K562 (cell line): ENCODE data around the gene MATCAP1. TPM values are rescaled to one million over a fixed set of nuclear protein-coding genes. Genes with fewer than 3 reads are reported as not detected.
A peak's percentile ranks its signal among the peaks of the same experiment; 100 is the strongest.

ENCODE experiments used
- ATAC-seq: fragments of 200-7000 bp; cut with Tn5 transposase; 3 replicates; pipeline ENCODE4 v1.9.1; 2020; ENCODE audit warnings: moderate library complexity
- BruUV-seq: library from RNA; stranded (reverse); fragments of 400-500 nt; replicated peaks from 2 replicates; lab custom pipeline; 2021; lab: Mats Ljungman, UMichigan
- CTCF ChIA-PET: fragments of 300-600 bp; formaldehyde crosslinking; extraction: SDS; loops from one replicate; lab custom pipeline; 2021; ENCODE audit warnings: low intra/inter-chr PET ratio; lab: Yijun Ruan, JAX
- POLR2A ChIA-PET: fragments of 300-600, 350-650 bp; sonication (Branson Sonifier 250); formaldehyde crosslinking; extraction: SDS; loops from one replicate; lab custom pipeline; 2021; ENCODE audit warnings: antibody characterized with exemption, inconsistent platforms; lab: Yijun Ruan, JAX
- DNase-seq, 4 experiments: peaks; one replicate each; pipeline versions ENCODE4 v3.0.0 to v3.0.0-alpha.2; 2011 to 2018; ENCODE audit warnings: low spot score in 3 of 4, mixed read lengths in 3 of 4; ENCODE audit errors: extremely low read depth in 1 of 4
- FAIRE-seq: peaks from 2 replicates; lab custom pipeline; 2011; peaks lifted over from hg19 to GRCh38; lab: Jason Lieb, UNC
- H2AFZ ChIP-seq: 2 replicates; pipeline ENCODE4 v1.6.0; 2011; ENCODE audit warnings: low read depth, low read length, control low read depth, inconsistent platforms
- H3K27ac ChIP-seq: fragments of 200-600 bp; 3 replicates; pipeline ENCODE4 v1.8.0; 2011; ENCODE audit warnings: low read depth, mild to moderate bottlenecking, control low read depth, inconsistent platforms, low read length, moderate library complexity, mixed read lengths; ENCODE audit errors: extremely low read depth
- H3K27me3 ChIP-seq, 2 experiments: fragments of 300-600 bp in 1 of 2; 2 replicates in 1 of 2; 3 replicates in 1 of 2; pipeline versions ENCODE4 v1.6.0 to v1.8.0; 2011; ENCODE audit warnings: inconsistent platforms in 2 of 2, low read length in 2 of 2, mild to moderate bottlenecking in 1 of 2, mixed read lengths in 1 of 2, moderate library complexity in 1 of 2; ENCODE audit not compliant: control insufficient read depth in 2 of 2, insufficient read depth in 2 of 2
- H3K36me3 ChIP-seq: fragments of 300-600 bp; 3 replicates; pipeline ENCODE4 v1.8.0; 2011; ENCODE audit warnings: mild to moderate bottlenecking, low read length, inconsistent platforms; ENCODE audit not compliant: control insufficient read depth, insufficient read depth
- H3K4me1 ChIP-seq, 2 experiments: fragments of 200-600 bp in 1 of 2; replicated peaks in 1 of 2; 2 replicates in 1 of 2; 3 replicates in 1 of 2; pipeline versions ENCODE4 v1.5.1 to v1.8.0; 2011; ENCODE audit warnings: inconsistent platforms in 2 of 2, low read length in 2 of 2, mild to moderate bottlenecking in 1 of 2, mixed read lengths in 1 of 2, moderate library complexity in 1 of 2; ENCODE audit not compliant: control insufficient read depth in 2 of 2, insufficient read depth in 2 of 2
- H3K4me2 ChIP-seq: 2 replicates; pipeline ENCODE4 v1.6.1; 2011; ENCODE audit warnings: low read length, control low read depth, inconsistent platforms, mixed read lengths; ENCODE audit not compliant: insufficient read depth
- H3K4me3 ChIP-seq: fragments of 200-600 bp; sonication (generic), shearing (Covaris generic); 2 replicates; pipeline ENCODE4 v1.5.1; 2016; ENCODE audit warnings: control low read depth, inconsistent platforms
- H3K79me2 ChIP-seq: fragments of 200-600 bp; 3 replicates; pipeline ENCODE4 v1.8.0; 2011; ENCODE audit warnings: low read length, inconsistent platforms; ENCODE audit not compliant: control insufficient read depth, insufficient read depth
- H3K9ac ChIP-seq, 2 experiments: 2 replicates each; pipeline versions ENCODE4 v1.6.0 to v1.6.1; 2011; ENCODE audit warnings: low read depth in 2 of 2, low read length in 2 of 2, control low read depth in 1 of 2, inconsistent platforms in 1 of 2, mild to moderate bottlenecking in 1 of 2, mixed read lengths in 1 of 2; ENCODE audit not compliant: insufficient read depth in 1 of 2
- H3K9me1 ChIP-seq: one replicate; pipeline ENCODE4 v1.6.0; 2011; ENCODE audit warnings: inconsistent platforms, mild to moderate bottlenecking, low read length, moderate library complexity; ENCODE audit not compliant: control insufficient read depth, insufficient read depth
- H3K9me3 ChIP-seq: replicated peaks from 2 replicates; pipeline ENCODE4 v1.5.1; 2011; ENCODE audit warnings: low read depth, low read length, inconsistent platforms; ENCODE audit not compliant: control insufficient read depth, insufficient read depth
- H4K20me1 ChIP-seq: replicated peaks from 2 replicates; pipeline ENCODE4 v1.6.1; 2011; ENCODE audit warnings: low read length, inconsistent platforms, mixed read lengths; ENCODE audit not compliant: control insufficient read depth, insufficient read depth
- CBX5 ChIP-seq: IDR thresholded peaks from 2 replicates; pipeline ENCODE4 v1.6.1; 2014; ENCODE audit warnings: low read depth, borderline replicate concordance
- CCNT2 ChIP-seq: IDR thresholded peaks from 2 replicates; pipeline ENCODE4 v1.6.1; 2011; ENCODE audit warnings: borderline replicate concordance, low read depth, mild to moderate bottlenecking, moderate library complexity, mixed read lengths, low read length; ENCODE audit not compliant: insufficient read length; ENCODE audit errors: extremely low read depth
- FOXA3 ChIP-seq, 2 experiments: fragments of 450-650 bp in 1 of 2; sonication (generic) in 1 of 2; formaldehyde crosslinking; IDR thresholded peaks in 1 of 2; conservative IDR thresholded peaks in 1 of 2; 2 replicates each; pipeline versions ENCODE4 v1.4.0 to v1.8.0; 2020 to 2022; ENCODE audit warnings: mild to moderate bottlenecking in 2 of 2, missing genetic modification reagents in 1 of 2
- FOXK2 ChIP-seq, 2 experiments: fragments of 450-650 bp; IDR thresholded peaks in 1 of 2; conservative IDR thresholded peaks in 1 of 2; 2 replicates each; pipeline ENCODE4 v1.6.1; 2016; ENCODE audit warnings: low read depth in 2 of 2, mild to moderate bottlenecking in 1 of 2
- IRF9 ChIP-seq: fragments of 450-650 bp; IDR thresholded peaks from 2 replicates; pipeline ENCODE4 v1.6.1; 2016; ENCODE audit warnings: missing biosample characterization, missing genetic modification characterization
- PCBP1 ChIP-seq: fragments of 200-400 bp; formaldehyde crosslinking; IDR thresholded peaks from 2 replicates; pipeline ENCODE4 v1.6.1; 2018; ENCODE audit warnings: mild to moderate bottlenecking, low read depth, low read length; ENCODE audit not compliant: poor library complexity, severe bottlenecking
- PHB ChIP-seq: fragments of 250-450 bp; sonication (Bioruptor Pico); IDR thresholded peaks from 2 replicates; pipeline ENCODE4 v1.5.0; 2021
- PML ChIP-seq: IDR thresholded peaks from 2 replicates; pipeline ENCODE4 v1.6.1; 2012; ENCODE audit warnings: low read length, inconsistent platforms
- SAFB2 ChIP-seq: fragments of 200-400 bp; formaldehyde crosslinking; IDR thresholded peaks from 2 replicates; pipeline ENCODE4 v1.6.1; 2018; ENCODE audit warnings: borderline replicate concordance, low read length, low read depth, moderate library complexity; ENCODE audit not compliant: severe bottlenecking
- SMARCC2 ChIP-seq: fragments of 450-650 bp; IDR thresholded peaks from 2 replicates; pipeline ENCODE4 v1.6.1; 2017; ENCODE audit warnings: antibody characterized with exemption, moderate library complexity, mild to moderate bottlenecking, low read depth
- ZBTB26 ChIP-seq: fragments of 450-650 bp; formaldehyde crosslinking; IDR thresholded peaks from 2 replicates; pipeline ENCODE4 v1.4.0; 2022; ENCODE audit warnings: missing genetic modification characterization
- ZC3H11A ChIP-seq: IDR thresholded peaks from 2 replicates; pipeline ENCODE4 v1.6.1; 2012; ENCODE audit warnings: low read depth, low read length, improper control_type of control experiment
- ZKSCAN1 ChIP-seq: fragments of 150-350 bp; IDR thresholded peaks from 2 replicates; pipeline ENCODE4 v1.6.1; 2016; ENCODE audit warnings: low read depth, low read length
- ZNF224 ChIP-seq: sonication (generic); formaldehyde crosslinking; IDR thresholded peaks from 2 replicates; pipeline ENCODE4 v1.8.0; 2022; ENCODE audit warnings: mild to moderate bottlenecking, missing genetic modification reagents
- WGBS: fragments of 100-300 bp; shearing (Covaris generic); methylation state at CpG from one replicate; pipeline ENCODE4 v1.1.6; 2016; ENCODE audit warnings: low coverage, mixed read lengths; ENCODE audit not compliant: insufficient coverage; ENCODE audit errors: missing lambda C conversion rate; 5-methylcytosine and 5-hydroxymethylcytosine counted together
- in situ Hi-C: fragments of 300-500 bp; cut with MboI; formaldehyde crosslinking; loops from 4 replicates; pipeline ENCODE4 v1.15.0; 2018; ENCODE audit warnings: inconsistent platforms, mixed read lengths
- intact Hi-C: fragments of 100-400 bp; cut with micrococcal nuclease; formaldehyde crosslinking; loops from 2 replicates; pipeline ENCODE4 v1.14.2; 2022
- polyA plus RNA-seq, 8 experiments: library from polyadenylated mRNA; depleted of rRNA in 4 of 8; stranded (reverse) in 5 of 8; unstranded in 3 of 8; fragments of >200 nt; fragmentation: Nextera tagmentation in 2 of 8; fragmentation: Illumina TruSeq in 1 of 8; extraction: Ambion mirVana in 2 of 8; extraction: Trizol in 1 of 8; gene quantifications; 2 replicates each; pipeline versions ENCODE4 v1.2.1 to v1.2.3, GENCODE V29; 2011 to 2014; ENCODE audit warnings: inconsistent platforms in 1 of 8, missing spikeins in 1 of 8
- total RNA-seq, 7 experiments: library from RNA; depleted of rRNA in 6 of 7; stranded (reverse); fragments of >200 nt in 6 of 7; fragmentation: Illumina TruSeq in 2 of 7; extraction: Trizol in 2 of 7; gene quantifications; 2 replicates each; pipeline versions ENCODE4 v1.2.1 to v1.2.3, GENCODE V29; 2011 to 2021; ENCODE audit warnings: low replicate concordance in 1 of 7
- TF ChIP-seq, protein P1 (sequence below), 2 experiments: fragments of 450-650 bp; IDR thresholded peaks; 2 replicates each; pipeline ENCODE4 v1.6.1; 2016

Gene MATCAP1
- total and polyA plus RNA-seq, 9 of the 15 experiments (the other 6 are each of a cell fraction or from before 2014, with no cell fraction given): 3.4 to 20.5 (median 10.3) TPM

- TF ChIP-seq, protein P1, sequence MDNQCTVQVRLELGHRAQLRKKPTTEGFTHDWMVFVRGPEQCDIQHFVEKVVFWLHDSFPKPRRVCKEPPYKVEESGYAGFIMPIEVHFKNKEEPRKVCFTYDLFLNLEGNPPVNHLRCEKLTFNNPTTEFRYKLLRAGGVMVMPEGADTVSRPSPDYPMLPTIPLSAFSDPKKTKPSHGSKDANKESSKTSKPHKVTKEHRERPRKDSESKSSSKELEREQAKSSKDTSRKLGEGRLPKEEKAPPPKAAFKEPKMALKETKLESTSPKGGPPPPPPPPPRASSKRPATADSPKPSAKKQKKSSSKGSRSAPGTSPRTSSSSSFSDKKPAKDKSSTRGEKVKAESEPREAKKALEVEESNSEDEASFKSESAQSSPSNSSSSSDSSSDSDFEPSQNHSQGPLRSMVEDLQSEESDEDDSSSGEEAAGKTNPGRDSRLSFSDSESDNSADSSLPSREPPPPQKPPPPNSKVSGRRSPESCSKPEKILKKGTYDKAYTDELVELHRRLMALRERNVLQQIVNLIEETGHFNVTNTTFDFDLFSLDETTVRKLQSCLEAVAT (IDR thresholded peaks at IDR 0.05): peak in 1 of 2 experiments; percentile 74; a peak in 1 of 4 replicates
- TF ChIP-seq PHB (CRISPR knock-in tag) (no peak), SMARCC2 (0 out of 2 replicates have a peak, but pooled peaks have one; percentile 23), FOXK2 (conservative IDR thresholded peaks at IDR 0.05 in 1 of 2, IDR thresholded peaks at IDR 0.05 in 1 of 2; ENCODE audit: low read depth in 2 of 2) (peak; percentile 20 to 31; a peak in 1 of 4 replicates), CCNT2 (no peak)
These were observed 12.7 kb downstream of the MATCAP1 start (continued) for GRCh38 chr16:67170949-67171649.

- intact Hi-C loops (no loop called here), in situ Hi-C loops (loop anchor here (25.0 kb wide), 1 partner anchor 208 kb away; the partner anchor contains the start of gene CES3)
- Histone ChIP-seq H3K4me1 (peaks cover 20 to 62% of the 10 kb centered on the region in 2 experiments; a peak in 4 of 5 replicates), H3K79me2 (no peaks in the 10 kb centered on the region), H3K27ac (peak within 1 kb of the TSS; percentile 68), H3K36me3 (peaks cover 8% of the 10 kb centered on the region; the same call in 2 of the 3 replicates), H3K9me1 (no peaks in the 10 kb centered on the region), H3K27me3 (no peaks in the 10 kb centered on the region), H3K9ac (peak within 1 kb of the TSS; percentile 69 to 85), H3K4me3 (peak within 1 kb of the TSS; percentile 36), H2AFZ (peak within 1 kb of the TSS; percentile 82), H3K9me3 (no peaks in the 10 kb centered on the region), H4K20me1 (no peaks in the 10 kb centered on the region), H3K4me2 (peak within 1 kb of the TSS; percentile 92)
- POLR2A ChIA-PET: interaction anchor here (0.5 to 1.2 kb wide), 5 partner anchors 10 to 611 kb away, joined by 3 to 5 read pairs (median 4); partner anchors contain the start of gene NAE1
- ATAC-seq (peak; percentile 90), FAIRE-seq (peak; percentile 48), DNase-seq (peak; percentile 87 to 94 (median 91))
- WGBS: 4% methylated on average over 4 of the region's 50 CpGs
- CTCF ChIA-PET: no interaction called here
- BruUV-seq: no TSS peak
- no peak for TF ChIP-seq ZNF224 (CRISPR knock-in tag)
- TF ChIP-seq FOXA3 (CRISPR knock-in tag; conservative IDR thresholded peaks at IDR 0.05 in 1 of 2, IDR thresholded peaks at IDR 0.05 in 1 of 2): no peak
- no peak for TF ChIP-seq SAFB2
- 0 out of 2 replicates have a peak, but pooled peaks have one; percentile 5 for TF ChIP-seq PML
- TF ChIP-seq ZBTB26 (CRISPR knock-in tag): no peak
- no peak for TF ChIP-seq PCBP1
- 0 out of 2 replicates have a peak, but pooled peaks have one; percentile 24 for TF ChIP-seq CBX5
- TF ChIP-seq ZKSCAN1: no peak
- TF ChIP-seq IRF9 (tag): no peak
- TF ChIP-seq ZC3H11A: no peak
These were observed 13.4 kb downstream of the MATCAP1 start, which contains the start of gene NOL3 for GRCh38 chr16:67170168-67170948. Gene NOL3 (plus strand): TSS chr16:67170538.
